B cell (primary cell): Measurements from ENCODE around the gene LMO7. TPM values are rescaled to one million over a fixed set of nuclear protein-coding genes. Genes with fewer than 3 reads are reported as not detected.

Source experiments
- ATAC-seq: fragments of 200-7000 bp; cut with Tn5 transposase; one replicate; pipeline ENCODE4 v1.10.0; 2021; ENCODE audit warnings: low read depth, mild to moderate bottlenecking, moderate number of reproducible peaks, moderate library complexity
- CTCF ChIA-PET: fragments of 350-600 bp; sonication (Branson Sonifier 250); formaldehyde crosslinking; loops from one replicate; lab custom pipeline; 2021; ENCODE audit warnings: antibody characterized with exemption, inconsistent platforms; lab: Charles Lee
- POLR2A ChIA-PET: fragments of 350-600 bp; sonication (Branson Sonifier 250); formaldehyde crosslinking; loops from one replicate; lab custom pipeline; 2021; ENCODE audit warnings: antibody characterized with exemption; lab: Charles Lee
- DNase-seq: peaks from one replicate; pipeline ENCODE4 v3.0.0; 2013
- H2AFZ ChIP-seq: 2 replicates; pipeline ENCODE4 v1.6.1; 2012; ENCODE audit warnings: mild to moderate bottlenecking, low read depth, low read length; ENCODE audit not compliant: insufficient read depth, poor library complexity, severe bottlenecking
- H3K27ac ChIP-seq, 2 donors: 1 replicate in 1 of 2; 2 replicates in 1 of 2; pipeline ENCODE4 v1.5.1; 2012 to 2013; ENCODE audit warnings: low read length in 2 of 2, mild to moderate bottlenecking in 2 of 2, moderate library complexity in 1 of 2
- H3K27me3 ChIP-seq, 4 experiments: fragments of 200-600 bp in 1 of 4; sonication (generic) in 1 of 4; replicated peaks in 1 of 4; 1 replicate in 2 of 4; 2 replicates in 2 of 4; pipeline versions ENCODE4 v1.6.1 to v1.7.0; 2013 to 2016; ENCODE audit warnings: low read length in 3 of 4, mild to moderate bottlenecking in 2 of 4, mixed read lengths in 1 of 4, moderate library complexity in 1 of 4; ENCODE audit not compliant: insufficient read depth in 4 of 4, control insufficient read depth in 3 of 4; ENCODE audit errors: control extremely low read depth in 1 of 4
- H3K36me3 ChIP-seq, 2 experiments: replicated peaks in 1 of 2; 1 replicate in 1 of 2; 2 replicates in 1 of 2; pipeline versions ENCODE4 v1.6.1 to v1.7.1; 2013; ENCODE audit warnings: low read length in 1 of 2; ENCODE audit not compliant: insufficient read depth in 2 of 2, control insufficient read depth in 1 of 2; ENCODE audit errors: control extremely low read depth in 1 of 2, extremely low read depth in 1 of 2
- H3K4me1 ChIP-seq, 2 donors: fragments of 200-600 bp in 1 of 2; sonication (generic) in 1 of 2; 1 replicate in 1 of 2; 2 replicates in 1 of 2; pipeline versions ENCODE4 v1.5.1 to v1.6.1; 2013 to 2017; ENCODE audit warnings: low read length in 2 of 2; ENCODE audit not compliant: control insufficient read depth in 2 of 2, insufficient read depth in 2 of 2
- H3K4me2 ChIP-seq: replicated peaks from 2 replicates; pipeline ENCODE3; 2012; ENCODE audit warnings: mild to moderate bottlenecking, low read depth, low read length; ENCODE audit not compliant: poor library complexity, severe bottlenecking
- H3K4me3 ChIP-seq, 5 experiments: fragments of 200-600 bp in 1 of 5; sonication (generic) in 1 of 5; 1 replicate in 3 of 5; 2 replicates in 2 of 5; pipeline versions ENCODE4 v1.5.1 to v1.7.0; 2011 to 2016; ENCODE audit warnings: low read length in 4 of 5, mild to moderate bottlenecking in 4 of 5, low read depth in 2 of 5, control low read depth in 1 of 5, moderate library complexity in 1 of 5; ENCODE audit not compliant: insufficient read depth in 1 of 5; ENCODE audit errors: control extremely low read depth in 1 of 5, extremely low read depth in 1 of 5
- H3K79me2 ChIP-seq: fragments of 200-600 bp; sonication (generic); one replicate; pipeline ENCODE4 v1.6.0; 2016; ENCODE audit warnings: low read length; ENCODE audit not compliant: control insufficient read depth, insufficient read depth
- H3K9ac ChIP-seq: fragments of 200-600 bp; sonication (generic); 2 replicates; pipeline ENCODE4 v1.6.1; 2017; ENCODE audit warnings: mild to moderate bottlenecking, low read length, moderate library complexity
- H3K9me3 ChIP-seq, 3 donors: one replicate each; pipeline versions ENCODE4 v1.6.1 to v1.7.1; 2013; ENCODE audit warnings: low read length in 2 of 3; ENCODE audit not compliant: control insufficient read depth in 2 of 3, insufficient read depth in 1 of 3; ENCODE audit errors: control extremely low read depth in 1 of 3
- H4K20me1 ChIP-seq: 2 replicates; pipeline ENCODE4 v1.6.0; 2012; ENCODE audit warnings: mild to moderate bottlenecking, low read length; ENCODE audit not compliant: insufficient read depth, control insufficient read depth, poor library complexity, severe bottlenecking
- H3K27ac Mint-ChIP-seq: one replicate; pipeline ENCODE4 v1.8.0; 2021; ENCODE audit warnings: mixed read lengths
- H3K27me3 Mint-ChIP-seq: one replicate; pipeline ENCODE4 v1.8.0; 2021; ENCODE audit warnings: mixed read lengths
- H3K4me1 Mint-ChIP-seq: one replicate; pipeline ENCODE4 v1.8.0; 2021; ENCODE audit warnings: mixed read lengths
- H3K4me3 Mint-ChIP-seq: one replicate; pipeline ENCODE4 v1.8.0; 2021; ENCODE audit warnings: mixed read lengths
- H3K9me3 Mint-ChIP-seq: one replicate; pipeline ENCODE4 v1.8.0; 2022; ENCODE audit warnings: mixed read lengths; ENCODE audit not compliant: insufficient read depth
- CTCF ChIP-seq: fragments of 200-600 bp; IDR thresholded peaks from one replicate; pipeline ENCODE4 v1.8.0; 2022; ENCODE audit warnings: antibody characterized with exemption, mild to moderate bottlenecking
- EZH2 ChIP-seq: IDR thresholded peaks from 2 replicates; pipeline ENCODE4 v1.6.1; 2012; ENCODE audit warnings: borderline replicate concordance, low read depth, mild to moderate bottlenecking, moderate library complexity, low read length; ENCODE audit not compliant: insufficient read depth, poor library complexity, severe bottlenecking
- WGBS: methylation state at CpG from one replicate; pipeline ENCODE4 v1.1.5; 2013; ENCODE audit warnings: missing lambda C conversion rate; ENCODE audit not compliant: insufficient coverage; 5-methylcytosine and 5-hydroxymethylcytosine counted together
- intact Hi-C: fragments of 100-400 bp; cut with micrococcal nuclease; formaldehyde crosslinking; loops from one replicate; pipeline ENCODE4 v1.10.0; 2022
- polyA plus RNA-seq: library from polyadenylated mRNA; depleted of rRNA; stranded (reverse); fragments of >200 nt; gene quantifications from 2 replicates; pipeline ENCODE4 v1.2.3, GENCODE V29; 2012
- total RNA-seq, 2 donors: library from RNA; stranded (reverse); fragments of 120-200 nt in 1 of 2; gene quantifications; 1 replicate in 1 of 2; 2 replicates in 1 of 2; pipeline versions ENCODE4 v1.2.3 to v1.2.4, GENCODE V29; 2013 to 2022

The LMO7 gene
- total and polyA plus RNA-seq, 2 donors (not counting 1 experiment from before 2014, with no cell fraction given): 7.8 to 17.4 TPM

- ChIA-PET CTCF (no interaction called here), POLR2A (no interaction called here)
- no peaks in the 10 kb centered on the region for H3K79me2 ChIP-seq
- Mint-ChIP-seq H3K27me3 (no peaks in the 10 kb centered on the region), H3K27ac (no peak overlapping the region), H3K4me1 (peaks cover 27% of the 10 kb centered on the region), H3K4me3 (no peak overlapping the region), H3K9me3 (no peaks in the 10 kb centered on the region)
- intact Hi-C loops: no loop called here
- H2AFZ ChIP-seq: no peak overlapping the region
- TF ChIP-seq CTCF: no peak
- no peak for TF ChIP-seq EZH2
- DNase-seq (no peak), ATAC-seq (no peak)
- peaks cover 6 to 16% of the 10 kb centered on the region in 2 donors for H3K4me1 ChIP-seq
- no peaks in the 10 kb centered on the region for H3K9me3 ChIP-seq
- WGBS: 100% methylated on average over 2 of the region's 2 CpGs
- H3K27me3 ChIP-seq: no peaks in the 10 kb centered on the region
- no peak overlapping the region for H3K4me3 ChIP-seq
- H3K4me2 ChIP-seq: no peak overlapping the region
- H3K36me3 ChIP-seq: no peaks in the 10 kb centered on the region
- H3K9ac ChIP-seq: no peak overlapping the region
- H3K27ac ChIP-seq: no peak overlapping the region
- no peaks in the 10 kb centered on the region for H4K20me1 ChIP-seq
These were observed 128.3 kb downstream of the LMO7 start for GRCh38 chr13:75764251-75764925.

GRCh38 chr13:75764926-75765310, 128.8 kb downstream of the LMO7 start:
- Histone ChIP-seq H3K4me2 (no peak overlapping the region), H4K20me1 (no peaks in the 10 kb centered on the region), H3K4me3 (no peak overlapping the region), H3K79me2 (no peaks in the 10 kb centered on the region), H3K27me3 (no peaks in the 10 kb centered on the region), H3K9me3 (no peaks in the 10 kb centered on the region), H2AFZ (no peak overlapping the region), H3K4me1 (peaks cover 6 to 16% of the 10 kb centered on the region in 2 donors), H3K36me3 (no peaks in the 10 kb centered on the region), H3K9ac (no peak overlapping the region), H3K27ac (no peak overlapping the region)
- CTCF ChIA-PET: no interaction called here
- no peak for TF ChIP-seq EZH2
- TF ChIP-seq CTCF: no peak
- DNase-seq: no peak
- POLR2A ChIA-PET: no interaction called here
- intact Hi-C loops: no loop called here
- WGBS: no CpG with 5 or more reads among the region's 3 CpGs
- Mint-ChIP-seq H3K27me3 (no peaks in the 10 kb centered on the region), H3K9me3 (no peaks in the 10 kb centered on the region), H3K4me1 (peaks cover 26% of the 10 kb centered on the region), H3K27ac (no peak overlapping the region), H3K4me3 (no peak overlapping the region)
- ATAC-seq: no peak
